Vagina (tissue), 2 donors: ENCODE results near the gene ST6GALNAC6.

Source experiments
- CTCF ChIP-seq, 3 experiments: fragments of 450-650 bp in 2 of 3; fragments of 200-600 bp in 1 of 3; sonication (generic) in 1 of 3; IDR thresholded peaks; one replicate each; pipeline ENCODE4 v1.5.1; 2017 to 2019; ENCODE audit warnings: antibody characterized with exemption in 3 of 3, mild to moderate bottlenecking in 2 of 3, moderate library complexity in 2 of 3
- POLR2A ChIP-seq, 2 donors: fragments of 450-650 bp; IDR thresholded peaks; one replicate each; pipeline ENCODE4 v1.6.1; 2017; ENCODE audit warnings: antibody characterized with exemption in 2 of 2, mild to moderate bottlenecking in 2 of 2, moderate library complexity in 2 of 2
- POLR2AphosphoS5 ChIP-seq, 2 donors: sonication (generic); formaldehyde crosslinking; IDR thresholded peaks; one replicate each; pipeline ENCODE4 v1.9.0; 2017; ENCODE audit warnings: antibody characterized with exemption in 2 of 2, mild to moderate bottlenecking in 2 of 2, low read depth in 1 of 2; ENCODE audit not compliant: insufficient read depth in 1 of 2

- TF ChIP-seq CTCF (IDR thresholded peaks at IDR 0.05) (no peak), POLR2A (IDR thresholded peaks at IDR 0.05) (no peak), POLR2AphosphoS5 (IDR thresholded peaks at IDR 0.05; ENCODE audit: insufficient read depth in 1 of 2, low read depth in 1 of 2) (no peak)
Observed at GRCh38 chr9:127915325-127915752, 15.9 kb upstream of the ST6GALNAC6 start.
